ENCODE data around the gene RPH3AL.
A peak's percentile ranks its signal among the peaks of the same experiment; 100 is the strongest.
"Not testable (repeated sequence)": the region's sequence is repeated elsewhere in the genome, so short reads cannot be mapped to it uniquely, and the experiment has no call there.

Gene RPH3AL

GRCh38 chr17:253091-253846, 99.3 kb downstream of the RPH3AL start:
- DNase-seq: peak; percentile 1

DNA sequence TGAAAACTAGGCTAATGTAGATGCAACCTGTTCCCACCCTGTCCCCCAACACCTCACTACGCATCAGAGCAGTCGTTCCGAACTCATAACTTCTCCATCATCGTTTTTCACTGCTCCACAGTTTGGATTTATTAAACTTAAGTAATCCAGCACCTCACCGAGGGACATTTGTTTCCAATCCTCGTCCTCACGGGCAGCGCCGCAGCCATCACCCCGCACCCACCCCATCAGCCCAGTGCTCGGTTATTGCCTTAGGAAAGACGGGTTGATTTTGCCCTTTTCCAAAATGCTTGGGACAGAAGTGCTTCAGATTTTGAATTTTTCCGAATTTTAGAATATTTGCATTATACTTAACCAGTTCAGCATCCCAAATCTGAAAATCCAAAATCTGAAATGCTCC, 100.2 kb downstream of the RPH3AL start:
- DNase-seq: peak; percentile 2

- no peak for DNase-seq
These were observed 101.1 kb downstream of the RPH3AL start for GRCh38 chr17:251531-251930.

- no peak for DNase-seq
These were observed 101.9 kb downstream of the RPH3AL start for GRCh38 chr17:250487-251300.

GRCh38 chr17:249236-249993, 103.2 kb downstream of the RPH3AL start:
- no peak for DNase-seq

GRCh38 chr17:248337-249235, 104.0 kb downstream of the RPH3AL start:
- no peak for DNase-seq

DNA sequence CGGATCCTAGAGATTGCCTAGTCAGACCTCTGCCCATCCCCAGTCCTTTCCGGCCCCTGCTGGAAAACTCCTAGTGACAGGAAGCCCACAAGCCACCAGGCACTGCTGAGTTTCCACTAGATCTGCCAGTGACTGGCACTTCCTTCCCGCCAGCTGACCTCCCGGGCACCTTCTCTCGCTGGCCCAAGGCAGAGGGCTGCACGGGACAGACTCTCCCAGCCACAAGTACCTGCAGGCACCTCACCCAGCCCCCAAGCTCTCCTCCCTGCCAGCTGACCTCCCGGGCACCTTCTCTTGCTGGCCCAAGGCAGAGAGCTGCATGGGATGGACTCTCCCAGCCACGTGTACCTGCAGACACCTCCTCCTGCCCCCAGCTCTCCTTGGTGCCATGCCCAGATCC, 104.8 kb downstream of the RPH3AL start:
- DNase-seq: no peak

DNA sequence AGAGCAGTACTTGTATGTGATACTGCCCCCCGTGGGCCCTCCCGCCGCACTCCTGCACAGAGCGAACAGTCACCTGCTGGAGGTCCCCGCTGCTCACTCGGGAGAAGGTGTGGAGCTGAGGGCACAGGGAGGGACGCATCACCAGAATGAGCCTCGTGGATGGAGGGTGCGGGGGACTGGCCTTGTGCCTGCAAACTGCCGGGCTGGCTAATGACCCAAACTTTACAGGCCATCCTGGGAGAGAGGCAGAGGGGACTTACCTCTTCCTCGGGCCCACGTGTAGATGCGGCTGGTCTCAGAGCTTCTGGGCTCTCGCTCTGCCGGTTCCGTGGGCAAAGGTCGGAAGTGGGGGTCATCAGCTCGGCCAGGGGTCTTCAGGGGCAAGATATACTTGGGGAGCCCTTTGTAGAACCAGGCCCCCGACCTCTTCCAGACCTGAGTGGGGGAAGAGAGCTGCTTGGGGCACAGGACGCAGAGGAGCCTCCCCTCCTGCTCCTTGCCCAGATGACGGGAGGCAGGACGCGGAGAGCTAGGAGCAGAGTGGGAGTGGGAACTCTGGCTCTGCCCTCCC, 105.7 kb downstream of the RPH3AL start:
- no peak for DNase-seq

GRCh38 chr17:246226-246625, 106.4 kb downstream of the RPH3AL start:
- no peak for DNase-seq

- DNase-seq: no peak
These were observed 107.0 kb downstream of the RPH3AL start for GRCh38 chr17:245611-246010.

DNA sequence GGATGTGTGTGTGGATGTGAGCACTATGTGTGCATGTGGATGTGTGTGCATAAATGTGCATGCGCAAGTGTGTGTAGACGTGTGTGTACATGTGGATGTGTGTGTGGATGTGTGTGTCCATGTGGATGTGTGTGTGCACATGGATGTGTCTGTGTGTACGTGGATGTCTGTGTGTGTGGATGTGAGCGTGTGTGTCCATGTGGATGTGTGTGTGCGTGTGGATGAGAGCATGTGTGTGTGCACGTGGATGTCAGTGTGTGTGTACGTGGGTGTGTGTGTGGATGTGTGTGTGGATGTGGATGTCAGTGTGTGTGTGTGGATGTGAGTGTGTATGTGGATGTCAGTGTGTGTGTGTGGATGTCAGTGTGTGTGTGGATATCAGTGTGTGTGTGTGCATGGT, 107.6 kb downstream of the RPH3AL start:
- no peak for DNase-seq

DNA sequence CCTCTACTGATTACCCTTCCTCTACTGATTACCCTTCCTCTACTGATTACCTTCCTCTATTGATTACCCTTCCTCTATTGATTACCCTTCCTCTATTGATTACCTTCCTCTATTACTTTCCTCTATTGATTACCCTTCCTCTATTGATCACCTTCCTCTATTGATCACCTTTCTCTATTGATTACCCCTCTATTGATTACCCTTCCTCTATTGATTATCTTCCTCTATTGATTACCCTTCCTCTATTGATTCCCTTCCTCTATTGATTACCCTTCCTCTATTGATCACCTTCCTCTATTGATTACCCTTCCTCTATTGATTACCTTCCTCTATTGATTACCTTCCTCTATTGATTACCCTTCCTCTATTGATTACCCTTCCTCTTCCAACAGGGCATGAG, 108.7 kb downstream of the RPH3AL start:
- DNase-seq: not testable (repeated sequence)

DNA sequence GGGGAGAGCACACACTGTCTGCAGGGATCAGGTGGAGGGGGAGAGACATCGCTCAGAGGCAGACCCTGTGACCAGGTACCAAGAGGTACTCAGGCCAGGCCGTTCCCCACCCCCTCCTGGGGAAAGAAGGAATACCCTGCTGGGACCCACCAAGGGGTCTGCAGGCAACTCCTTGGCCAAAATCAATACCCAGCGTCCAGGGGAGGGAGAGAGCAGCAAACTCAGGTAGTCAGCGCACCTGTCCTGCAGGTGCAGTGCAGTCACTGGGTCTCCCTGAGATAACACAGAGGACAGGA, 113.7 kb downstream of the RPH3AL start:
- DNase-seq: no peak

DNA sequence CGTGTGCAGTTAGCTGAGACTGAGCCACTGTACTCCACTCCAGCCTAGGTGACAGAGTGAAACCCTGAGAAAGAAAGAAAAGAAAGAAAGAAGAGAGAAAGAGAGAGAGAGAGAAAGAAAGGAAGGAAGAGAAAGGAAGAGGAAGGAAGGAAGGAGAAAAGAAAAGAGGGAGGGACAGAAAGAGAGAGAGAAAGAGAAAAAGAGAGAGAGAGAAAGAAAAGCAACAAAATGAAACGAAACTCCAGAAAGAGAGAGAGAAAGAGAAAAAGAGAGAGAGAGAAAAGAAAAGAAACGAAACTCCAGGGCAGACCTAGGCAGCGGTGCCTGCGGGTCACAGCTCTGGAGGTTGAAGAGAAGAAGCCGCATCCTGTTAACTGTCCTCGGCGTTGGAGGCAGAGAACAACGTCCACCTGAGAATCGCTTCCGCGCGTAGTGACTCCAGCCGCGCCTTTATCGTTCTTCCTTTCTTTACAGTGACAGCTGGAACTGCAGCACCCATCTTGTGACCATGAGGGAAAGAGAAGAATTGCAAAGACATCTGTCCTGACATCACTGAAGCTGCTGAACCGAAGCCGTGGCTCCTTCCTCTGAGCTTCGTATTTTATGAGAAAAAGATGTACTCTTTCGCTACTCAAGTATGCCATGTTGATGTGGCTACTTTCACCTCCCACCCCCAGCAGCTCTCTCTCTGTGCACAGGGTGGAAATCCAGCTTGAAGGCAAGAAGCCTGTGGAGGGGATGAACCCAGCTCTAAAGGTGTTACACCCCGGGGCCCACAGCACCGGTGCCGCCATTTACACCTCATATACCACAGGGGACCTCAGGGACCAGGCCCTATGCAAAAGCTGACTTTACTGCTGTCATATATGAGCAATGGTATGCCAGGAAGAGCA, 114.3 kb downstream of the RPH3AL start:
- no peak for DNase-seq

- DNase-seq: no peak
These were observed 115.1 kb downstream of the RPH3AL start for GRCh38 chr17:237406-237955.

DNA sequence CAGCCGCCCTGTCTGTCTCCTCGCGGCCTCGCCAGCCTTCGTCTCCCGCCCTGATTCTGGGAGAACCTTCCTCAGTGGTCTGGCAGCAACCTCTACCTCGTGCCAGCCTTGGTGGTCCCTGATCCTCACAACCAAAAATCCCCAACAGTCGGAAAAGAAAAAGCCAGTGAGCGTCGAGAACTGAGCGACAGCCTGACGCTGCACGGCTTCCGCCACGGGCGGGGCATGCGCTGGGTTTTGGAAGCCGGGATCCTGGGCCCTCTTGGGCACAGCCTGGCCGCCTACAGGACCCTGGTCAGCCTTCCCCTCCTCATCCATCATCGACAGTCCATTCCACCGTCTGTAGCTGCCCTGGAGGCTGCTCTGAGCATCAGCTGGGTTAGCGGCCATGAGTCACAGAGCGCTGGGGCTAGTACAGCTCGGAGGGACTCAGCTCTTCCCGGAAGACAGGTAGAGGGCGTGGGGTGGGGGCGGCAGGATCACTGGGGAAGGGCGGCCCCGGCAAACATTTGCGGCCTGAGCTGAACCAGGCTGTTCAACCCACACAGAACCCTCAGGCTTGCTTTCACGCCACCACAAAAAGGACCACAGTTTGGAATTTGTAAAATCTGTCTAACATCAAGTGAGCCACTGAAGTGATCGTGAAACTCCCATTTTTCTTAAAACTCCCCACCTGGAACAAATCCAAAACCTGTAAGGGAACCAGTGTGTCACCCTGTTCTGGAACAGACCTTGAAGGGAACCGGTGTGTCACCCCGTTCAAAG, 115.8 kb downstream of the RPH3AL start:
- DNase-seq: no peak

DNA sequence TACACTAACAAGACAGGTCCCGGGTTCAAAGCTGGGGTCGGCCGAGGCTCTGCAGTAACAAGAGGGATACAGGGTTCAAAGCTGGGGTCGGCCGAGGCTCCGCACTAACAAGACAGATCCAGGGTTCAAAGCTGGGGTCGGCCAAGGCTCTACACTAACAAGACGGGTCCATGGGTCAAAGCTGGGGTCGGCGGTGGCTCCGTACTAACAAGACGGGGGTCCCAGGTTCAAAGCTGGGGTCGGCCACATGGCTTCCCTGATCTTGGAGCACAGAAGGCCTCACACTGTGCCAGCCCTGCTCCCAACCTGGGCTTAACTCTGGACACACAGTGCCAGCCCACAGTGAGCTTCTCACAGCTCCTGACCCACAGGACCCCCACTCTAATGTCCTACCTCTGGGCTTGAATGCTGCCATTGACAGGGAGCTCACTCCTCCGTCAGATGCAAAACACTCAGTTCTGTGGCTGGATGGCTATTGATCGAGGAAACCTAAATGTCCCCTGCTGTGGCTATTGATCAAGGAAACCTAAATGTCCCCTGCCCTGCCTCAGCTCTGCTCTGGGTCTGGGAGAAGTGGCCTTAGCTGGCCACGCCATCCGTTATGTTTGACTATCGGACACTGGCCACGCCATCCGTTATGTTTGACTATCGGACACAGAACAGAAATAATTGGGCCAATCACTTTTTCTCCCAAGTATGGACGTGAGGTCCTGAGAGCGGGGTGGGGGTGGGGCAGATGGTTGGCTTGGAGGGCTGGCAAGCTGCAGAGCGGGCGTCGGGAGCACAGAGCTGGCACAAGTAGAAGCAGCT, 116.6 kb downstream of the RPH3AL start:
- no peak for DNase-seq

DNA sequence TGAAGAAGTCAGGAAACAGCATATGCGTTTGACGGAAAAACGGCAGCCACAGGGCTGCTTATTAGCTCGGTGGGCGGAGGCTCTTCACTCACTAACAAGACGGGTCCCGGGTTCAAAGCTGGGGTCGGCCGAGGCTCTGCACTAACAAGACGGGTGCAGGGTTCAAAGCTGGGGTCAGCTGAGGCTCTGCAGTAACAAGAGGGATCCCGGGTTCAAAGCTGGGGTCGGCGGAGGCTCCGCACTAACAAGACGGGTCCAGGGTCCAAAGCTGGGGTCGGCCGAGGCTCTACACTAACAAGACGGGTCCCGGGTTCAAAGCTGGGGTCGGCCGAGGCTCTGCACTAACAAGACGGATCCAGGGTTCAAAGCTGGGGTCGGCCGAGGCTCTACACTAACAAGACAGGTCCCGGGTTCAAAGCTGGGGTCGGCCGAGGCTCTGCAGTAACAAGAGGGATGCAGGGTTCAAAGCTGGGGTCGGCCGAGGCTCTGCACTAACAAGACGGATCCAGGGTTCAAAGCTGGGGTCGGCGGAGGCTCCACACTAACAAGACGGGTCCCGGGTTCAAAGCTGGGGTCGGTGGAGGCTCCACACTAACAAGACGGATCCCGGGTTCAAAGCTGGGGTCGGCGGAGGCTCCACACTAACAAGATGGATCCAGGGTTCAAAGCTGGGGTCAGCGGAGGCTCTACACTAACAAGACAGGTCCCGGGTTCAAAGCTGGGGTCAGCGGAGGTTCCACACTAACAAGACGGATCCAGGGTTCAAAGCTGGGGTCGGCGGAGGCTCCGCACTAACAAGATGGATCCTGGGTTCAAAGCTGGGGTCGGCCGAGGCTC, 117.4 kb downstream of the RPH3AL start:
- not testable (repeated sequence) for DNase-seq

Data from right hindlimb (tissue), 1 donor.